Measurements from ENCODE around the gene ADGRV1. TPM values are rescaled to one million over a fixed set of nuclear protein-coding genes. Genes with fewer than 3 reads are reported as not detected.

ADGRV1 gene
- total RNA-seq, 1 experiment from 2014 or later: 64.8 TPM

DNA sequence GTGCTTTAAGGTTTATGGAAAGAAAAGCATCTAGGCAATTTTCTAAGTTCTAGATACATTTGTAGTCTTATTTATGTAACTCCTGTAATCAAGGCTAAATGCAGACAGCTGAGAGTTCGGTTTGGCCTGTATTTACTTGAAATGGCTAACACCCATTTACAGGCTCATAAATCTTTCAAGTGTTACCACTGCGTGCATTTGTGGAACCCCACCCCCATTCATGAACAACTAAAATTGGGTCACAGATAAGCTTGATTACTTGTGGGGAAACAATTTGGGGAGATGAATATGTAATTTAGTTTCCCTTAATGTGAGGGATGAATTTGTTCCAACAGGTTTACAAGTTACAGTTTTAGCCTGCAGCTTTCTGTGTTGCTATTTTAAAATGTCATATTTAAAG, 463.9 kb downstream of the ADGRV1 start:
- Histone ChIP-seq H2BK15ac (ENCODE audit: low read depth, low read length) (no peak overlapping the region), H2AFZ (ENCODE audit: low read length) (no peak overlapping the region), H4K20me1 (ENCODE audit: control insufficient read depth, insufficient read depth, insufficient read length) (no peaks in the 10 kb centered on the region), H3K14ac (ENCODE audit: insufficient read depth, low read length) (no peak overlapping the region), H3K18ac (ENCODE audit: insufficient read length, low read depth, low read length) (no peak overlapping the region), H3K4ac (ENCODE audit: low read depth, low read length) (no peak overlapping the region), H4K8ac (replicated peaks; ENCODE audit: insufficient read length, low read depth, low read length) (no peak overlapping the region), H2BK120ac (ENCODE audit: low read depth, low read length, poor library complexity, severe bottlenecking) (no peak overlapping the region), H3K23me2 (ENCODE audit: insufficient read length, low read depth, low read length, poor library complexity, severe bottlenecking) (no peaks in the 10 kb centered on the region), H3K4me1 (ENCODE audit: insufficient read depth, low read length) (no peaks in the 10 kb centered on the region), H2BK5ac (ENCODE audit: insufficient read length, low read length) (no peak overlapping the region), H2BK20ac (ENCODE audit: low read depth, low read length, poor library complexity, severe bottlenecking) (no peak overlapping the region), H3K9me3 (ENCODE audit: control insufficient read depth, low read depth, low read length) (no peaks in the 10 kb centered on the region), H4K5ac (ENCODE audit: insufficient read length, low read depth, low read length) (no peak overlapping the region), H3T11ph (ENCODE audit: low read length) (no peak overlapping the region), H3K79me2 (ENCODE audit: insufficient read depth, low read length) (no peaks in the 10 kb centered on the region), H3K56ac (ENCODE audit: insufficient read length, low read depth, low read length) (no peak overlapping the region), H3K27me3 (ENCODE audit: insufficient read depth, low read length) (no peaks in the 10 kb centered on the region), H3K23ac (ENCODE audit: insufficient read length, low read depth, low read length) (no peak overlapping the region), H3K9ac (ENCODE audit: extremely low read depth, insufficient read length, low read length) (no peak overlapping the region), H3K4me2 (ENCODE audit: insufficient read depth, insufficient read length, low read length) (no peak overlapping the region), H4K91ac (ENCODE audit: insufficient read length, low read depth, low read length) (no peak overlapping the region), H3K27ac (ENCODE audit: insufficient read length, low read depth, low read length) (no peak overlapping the region), H2AK5ac (ENCODE audit: insufficient read length, low read length) (no peak overlapping the region), H3K79me1 (ENCODE audit: insufficient read depth, low read depth, low read length, poor library complexity, severe bottlenecking) (no peaks in the 10 kb centered on the region), H2BK12ac (ENCODE audit: insufficient read length, low read depth, low read length) (no peak overlapping the region)
- no peak overlapping the region; a peak in 1 of 7 replicates for H3K27ac Mint-ChIP-seq
- peaks cover 9 to 14% of the 10 kb centered on the region in 2 experiments for H3K4me1 Mint-ChIP-seq
- H3K36me3 Mint-ChIP-seq (ENCODE audit: insufficient read depth in 1 of 3, low read depth in 3 of 3): no peaks in the 10 kb centered on the region
- H3K9me3 Mint-ChIP-seq: no peaks in the 10 kb centered on the region
- WGBS (ENCODE audit: extremely low coverage, insufficient read length, low lambda C conversion rate): no CpG with 5 or more reads among the region's 2 CpGs
- no peak for DNase-seq
- H3K4me3 Mint-ChIP-seq: no peak overlapping the region
- TF ChIP-seq, protein P1, sequence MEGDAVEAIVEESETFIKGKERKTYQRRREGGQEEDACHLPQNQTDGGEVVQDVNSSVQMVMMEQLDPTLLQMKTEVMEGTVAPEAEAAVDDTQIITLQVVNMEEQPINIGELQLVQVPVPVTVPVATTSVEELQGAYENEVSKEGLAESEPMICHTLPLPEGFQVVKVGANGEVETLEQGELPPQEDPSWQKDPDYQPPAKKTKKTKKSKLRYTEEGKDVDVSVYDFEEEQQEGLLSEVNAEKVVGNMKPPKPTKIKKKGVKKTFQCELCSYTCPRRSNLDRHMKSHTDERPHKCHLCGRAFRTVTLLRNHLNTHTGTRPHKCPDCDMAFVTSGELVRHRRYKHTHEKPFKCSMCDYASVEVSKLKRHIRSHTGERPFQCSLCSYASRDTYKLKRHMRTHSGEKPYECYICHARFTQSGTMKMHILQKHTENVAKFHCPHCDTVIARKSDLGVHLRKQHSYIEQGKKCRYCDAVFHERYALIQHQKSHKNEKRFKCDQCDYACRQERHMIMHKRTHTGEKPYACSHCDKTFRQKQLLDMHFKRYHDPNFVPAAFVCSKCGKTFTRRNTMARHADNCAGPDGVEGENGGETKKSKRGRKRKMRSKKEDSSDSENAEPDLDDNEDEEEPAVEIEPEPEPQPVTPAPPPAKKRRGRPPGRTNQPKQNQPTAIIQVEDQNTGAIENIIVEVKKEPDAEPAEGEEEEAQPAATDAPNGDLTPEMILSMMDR (conservative IDR thresholded peaks at IDR 0.05): no peak
- no peaks in the 10 kb centered on the region for H3K27me3 Mint-ChIP-seq (ENCODE audit: low read depth)

Data from H9 (cell line).